H9 (cell line): ENCODE measurements around the gene UBE2Q2. TPM values are rescaled to one million over a fixed set of nuclear protein-coding genes. Genes with fewer than 3 reads are reported as not detected.

ENCODE experiments used
- DNase-seq: peaks from one replicate; pipeline ENCODE4 v3.0.0-alpha.2; 2017
- H2AFZ ChIP-seq: one replicate; pipeline ENCODE4 v1.6.1; 2013; ENCODE audit warnings: mild to moderate bottlenecking, low read length, control low read depth, moderate library complexity
- H2AK5ac ChIP-seq: 2 replicates; pipeline ENCODE4 v1.6.1; 2013; ENCODE audit warnings: low read length, control low read depth, mixed read lengths; ENCODE audit not compliant: insufficient read length
- H2BK120ac ChIP-seq: one replicate; pipeline ENCODE4 v1.6.1; 2013; ENCODE audit warnings: low read depth, mild to moderate bottlenecking, low read length, control low read depth, inconsistent platforms; ENCODE audit not compliant: poor library complexity, severe bottlenecking
- H2BK12ac ChIP-seq: 2 replicates; pipeline ENCODE4 v1.6.1; 2013; ENCODE audit warnings: low read length, control low read depth, mixed read lengths, low read depth; ENCODE audit not compliant: insufficient read length
- H2BK15ac ChIP-seq: 2 replicates; pipeline ENCODE4 v1.6.1; 2013; ENCODE audit warnings: low read depth, low read length, control low read depth
- H2BK20ac ChIP-seq: one replicate; pipeline ENCODE4 v1.6.1; 2013; ENCODE audit warnings: low read depth, mild to moderate bottlenecking, low read length, control low read depth, inconsistent platforms; ENCODE audit not compliant: poor library complexity, severe bottlenecking
- H2BK5ac ChIP-seq: 2 replicates; pipeline ENCODE4 v1.6.1; 2013; ENCODE audit warnings: low read length, control low read depth, mixed read lengths; ENCODE audit not compliant: insufficient read length
- H3K14ac ChIP-seq: 2 replicates; pipeline ENCODE4 v1.6.1; 2013; ENCODE audit warnings: low read length, control low read depth; ENCODE audit not compliant: insufficient read depth
- H3K18ac ChIP-seq: 2 replicates; pipeline ENCODE4 v1.6.1; 2013; ENCODE audit warnings: low read depth, mild to moderate bottlenecking, mixed read lengths, low read length, control low read depth; ENCODE audit not compliant: insufficient read length
- H3K23ac ChIP-seq: 2 replicates; pipeline ENCODE4 v1.6.1; 2013; ENCODE audit warnings: low read length, control low read depth, mixed read lengths, low read depth; ENCODE audit not compliant: insufficient read length
- H3K23me2 ChIP-seq: 2 replicates; pipeline ENCODE4 v1.6.1; 2013; ENCODE audit warnings: low read depth, mild to moderate bottlenecking, mixed read lengths, low read length, control low read depth; ENCODE audit not compliant: insufficient read length, poor library complexity, severe bottlenecking
- H3K27ac ChIP-seq: 2 replicates; pipeline ENCODE4 v1.5.1; 2013; ENCODE audit warnings: low read length, control low read depth, mixed read lengths, low read depth; ENCODE audit not compliant: insufficient read length
- H3K27me3 ChIP-seq: 2 replicates; pipeline ENCODE4 v1.6.1; 2013; ENCODE audit warnings: low read length, control low read depth, inconsistent platforms; ENCODE audit not compliant: insufficient read depth
- H3K4ac ChIP-seq: 2 replicates; pipeline ENCODE4 v1.6.1; 2013; ENCODE audit warnings: low read depth, mild to moderate bottlenecking, control low read depth, inconsistent platforms, low read length, moderate library complexity
- H3K4me1 ChIP-seq: 2 replicates; pipeline ENCODE4 v1.6.1; 2013; ENCODE audit warnings: low read length, control low read depth, inconsistent platforms; ENCODE audit not compliant: insufficient read depth
- H3K4me2 ChIP-seq: 2 replicates; pipeline ENCODE4 v1.6.1; 2013; ENCODE audit warnings: low read length, control low read depth, mixed read lengths; ENCODE audit not compliant: insufficient read length, insufficient read depth
- H3K56ac ChIP-seq: 2 replicates; pipeline ENCODE4 v1.6.1; 2013; ENCODE audit warnings: low read depth, mild to moderate bottlenecking, mixed read lengths, low read length, control low read depth; ENCODE audit not compliant: insufficient read length
- H3K79me1 ChIP-seq: 2 replicates; pipeline ENCODE4 v1.6.1; 2013; ENCODE audit warnings: low read depth, mild to moderate bottlenecking, moderate library complexity, low read length, control low read depth, inconsistent platforms; ENCODE audit not compliant: insufficient read depth, poor library complexity, severe bottlenecking
- H3K79me2 ChIP-seq: 2 replicates; pipeline ENCODE4 v1.6.1; 2013; ENCODE audit warnings: low read length, control low read depth, inconsistent platforms; ENCODE audit not compliant: insufficient read depth
- H3K9ac ChIP-seq: 2 replicates; pipeline ENCODE4 v1.6.1; 2013; ENCODE audit warnings: low read length, control low read depth, mixed read lengths; ENCODE audit not compliant: insufficient read length; ENCODE audit errors: extremely low read depth
- H3K9me3 ChIP-seq: one replicate; pipeline ENCODE4 v1.6.1; 2013; ENCODE audit warnings: low read depth, low read length, inconsistent platforms; ENCODE audit not compliant: control insufficient read depth
- H3T11ph ChIP-seq: one replicate; pipeline ENCODE4 v1.6.1; 2013; ENCODE audit warnings: mild to moderate bottlenecking, low read length, control low read depth, inconsistent platforms
- H4K20me1 ChIP-seq: one replicate; pipeline ENCODE4 v1.6.1; 2013; ENCODE audit not compliant: control insufficient read depth, insufficient read length, insufficient read depth
- H4K5ac ChIP-seq: 2 replicates; pipeline ENCODE4 v1.6.1; 2013; ENCODE audit warnings: low read depth, mild to moderate bottlenecking, mixed read lengths, low read length, control low read depth; ENCODE audit not compliant: insufficient read length
- H4K8ac ChIP-seq: replicated peaks from 2 replicates; pipeline ENCODE4 v1.6.1; 2013; ENCODE audit warnings: low read length, control low read depth, mixed read lengths, low read depth; ENCODE audit not compliant: insufficient read length
- H4K91ac ChIP-seq: 2 replicates; pipeline ENCODE4 v1.6.1; 2013; ENCODE audit warnings: low read depth, mild to moderate bottlenecking, moderate library complexity, mixed read lengths, low read length, control low read depth; ENCODE audit not compliant: insufficient read length
- H3K27ac Mint-ChIP-seq, 3 experiments: 2 replicates in 2 of 3; 3 replicates in 1 of 3; pipeline ENCODE4 v1.8.0; 2020 to 2021; ENCODE audit warnings: mixed read lengths in 3 of 3, mild to moderate bottlenecking in 1 of 3, moderate library complexity in 1 of 3
- H3K27me3 Mint-ChIP-seq: 2 replicates; pipeline ENCODE4 v1.8.0; 2021; ENCODE audit warnings: low read depth, mild to moderate bottlenecking, moderate library complexity, mixed read lengths
- H3K36me3 Mint-ChIP-seq, 3 experiments: 2 replicates in 2 of 3; 3 replicates in 1 of 3; pipeline ENCODE4 v1.8.0; 2020 to 2021; ENCODE audit warnings: low read depth in 3 of 3, mixed read lengths in 3 of 3; ENCODE audit not compliant: insufficient read depth in 1 of 3
- H3K4me1 Mint-ChIP-seq, 2 experiments: 2 replicates each; pipeline ENCODE4 v1.8.0; 2020; ENCODE audit warnings: mixed read lengths in 2 of 2
- H3K4me3 Mint-ChIP-seq, 2 experiments: 2 replicates in 1 of 2; 3 replicates in 1 of 2; pipeline ENCODE4 v1.8.0; 2020 to 2021; ENCODE audit warnings: mild to moderate bottlenecking in 2 of 2, mixed read lengths in 2 of 2, moderate library complexity in 1 of 2
- H3K9me3 Mint-ChIP-seq, 2 experiments: 2 replicates in 1 of 2; 3 replicates in 1 of 2; pipeline ENCODE4 v1.8.0; 2020; ENCODE audit warnings: mild to moderate bottlenecking in 2 of 2, mixed read lengths in 2 of 2, moderate library complexity in 1 of 2
- CTCF ChIP-seq: fragments of 200-600 bp; sonication (generic); conservative IDR thresholded peaks from 3 replicates; pipeline ENCODE4 v1.8.0; 2021; ENCODE audit warnings: antibody characterized with exemption, mild to moderate bottlenecking
- WGBS: extraction: QIAGEN DNeasy Blood & Tissue Kit; methylation state at CpG from one replicate; pipeline ENCODE4 v1.1.7; 2013; ENCODE audit warnings: missing lambda C conversion rate, low lambda C conversion rate, mixed read lengths; ENCODE audit not compliant: insufficient read length; ENCODE audit errors: extremely low coverage; 5-methylcytosine and 5-hydroxymethylcytosine counted together
- total RNA-seq: library from RNA; stranded (reverse); gene quantifications from 2 replicates; pipeline ENCODE4 v1.2.1, GENCODE V29; 2021

Gene UBE2Q2
- total RNA-seq, 1 experiment from 2014 or later = 29.6 TPM

DNA sequence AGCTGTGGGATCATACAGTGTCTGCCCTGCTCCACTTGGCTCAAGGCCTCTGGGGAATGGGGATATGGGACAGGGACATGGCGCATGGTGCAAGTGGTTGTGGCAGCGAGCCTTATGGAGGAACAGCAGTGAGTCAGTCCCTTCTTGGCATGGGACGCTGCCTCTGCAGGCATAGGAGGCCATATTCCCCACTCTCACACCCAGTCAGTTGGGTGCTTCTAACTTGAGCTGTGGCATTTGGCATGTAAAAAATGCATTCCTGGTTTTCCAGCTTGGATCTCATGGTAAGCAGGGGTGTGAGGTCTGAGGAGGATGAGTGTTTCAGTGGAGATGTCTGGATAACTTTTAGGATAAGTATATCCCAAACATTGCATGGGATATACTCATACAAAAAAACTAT is 31.6 kb upstream of the UBE2Q2 start:
- H3K27ac Mint-ChIP-seq = no peak overlapping the region
- Histone ChIP-seq H4K5ac (no peak overlapping the region), H3K23ac (no peak overlapping the region), H4K91ac (no peak overlapping the region), H3K23me2 (no peaks in the 10 kb centered on the region), H3K27me3 (no peaks in the 10 kb centered on the region), H3K4me2 (no peak overlapping the region), H3K4me1 (no peaks in the 10 kb centered on the region), H3T11ph (no peak overlapping the region), H2BK120ac (no peak overlapping the region), H3K56ac (no peak overlapping the region), H2AK5ac (no peak overlapping the region), H2BK20ac (no peak overlapping the region), H3K79me1 (no peaks in the 10 kb centered on the region), H3K18ac (no peak overlapping the region), H3K4ac (no peak overlapping the region), H3K27ac (no peak overlapping the region), H3K79me2 (0 out of 2 replicates have a peak, but pooled peaks cover 1% of the 10 kb centered on the region), H3K14ac (no peak overlapping the region; the same call in 1 of the 2 replicates), H4K20me1 (no peaks in the 10 kb centered on the region), H4K8ac (no peak overlapping the region), H3K9me3 (no peaks in the 10 kb centered on the region), H3K9ac (no peak overlapping the region), H2BK5ac (no peak overlapping the region), H2BK15ac (no peak overlapping the region), H2AFZ (no peak overlapping the region), H2BK12ac (no peak overlapping the region)
- no peak overlapping the region for H3K4me3 Mint-ChIP-seq
- DNase-seq = no peak
- peaks cover 7 to 14% of the 10 kb centered on the region in 2 experiments for H3K4me1 Mint-ChIP-seq
- H3K36me3 Mint-ChIP-seq = no peaks in the 10 kb centered on the region
- H3K9me3 Mint-ChIP-seq = peaks cover 0 to 1% of the 10 kb centered on the region in 2 experiments; a peak in 2 of 5 replicates
- TF ChIP-seq CTCF = no peak
- WGBS = no CpG with 5 or more reads among the region's 3 CpGs
- no peaks in the 10 kb centered on the region; the same call in 1 of the 2 replicates for H3K27me3 Mint-ChIP-seq
